ENCODE data around the gene ATP6V1A. TPM values are rescaled to one million over a fixed set of nuclear protein-coding genes. Genes with fewer than 3 reads are reported as not detected.

Gene ATP6V1A
- total and polyA plus RNA-seq, 2 of the 13 experiments (the other 11 are each of a cell fraction or from before 2014, with no cell fraction given) = 23.4 to 95.1 TPM

- TF ChIP-seq KIAA2018 (CRISPR knock-in tag; IDR thresholded peaks at IDR 0.05; ENCODE audit: borderline replicate concordance) = no peak
- TF ChIP-seq ZBTB44 (CRISPR knock-in tag; IDR thresholded peaks at IDR 0.05) = no peak
- TF ChIP-seq ZNF180 (CRISPR knock-in tag; IDR thresholded peaks at IDR 0.05; ENCODE audit: borderline replicate concordance, low read depth) = no peak
- peak; percentile 74; the same call in 1 of the 2 replicates for TF ChIP-seq ZNF225 (CRISPR knock-in tag; IDR thresholded peaks at IDR 0.05)
- TF ChIP-seq GZF1 (CRISPR knock-in tag; IDR thresholded peaks at IDR 0.05) = peak; percentile 53; the same call in 1 of the 2 replicates
- TF ChIP-seq ZFP91 (CRISPR knock-in tag; IDR thresholded peaks at IDR 0.05; ENCODE audit: borderline replicate concordance) = peak; percentile 81
- 0 out of 2 replicates have a peak, but pooled peaks have one; percentile 26 for TF ChIP-seq ZNF121 (CRISPR knock-in tag; IDR thresholded peaks at IDR 0.05)
- TF ChIP-seq RFXANK (CRISPR knock-in tag; IDR thresholded peaks at IDR 0.05) = no peak
- TF ChIP-seq MXD1 (CRISPR knock-in tag; IDR thresholded peaks at IDR 0.05) = peak; percentile 88
- TF ChIP-seq ZFAT (CRISPR knock-in tag; conservative IDR thresholded peaks at IDR 0.05) = no peak
- TF ChIP-seq TP53 (CRISPR knock-in tag; conservative IDR thresholded peaks at IDR 0.05) = no peak
- no peak for TF ChIP-seq RARG (CRISPR knock-in tag; IDR thresholded peaks at IDR 0.05; ENCODE audit: low read depth)
- no peak for TF ChIP-seq ELF4 (CRISPR knock-in tag; IDR thresholded peaks at IDR 0.05; ENCODE audit: borderline replicate concordance)
- peak; percentile 24; the same call in 1 of the 2 replicates for TF ChIP-seq KDM4B (CRISPR knock-in tag; IDR thresholded peaks at IDR 0.05)
- TF ChIP-seq ZSCAN30 (CRISPR knock-in tag; IDR thresholded peaks at IDR 0.05) = no peak
- no peak for TF ChIP-seq ZNF251 (CRISPR knock-in tag; IDR thresholded peaks at IDR 0.05)
- TF ChIP-seq RFX5 (IDR thresholded peaks at IDR 0.05; ENCODE audit: low read depth, low read length) = no peak; the same call in 1 of the 2 replicates
Measured at GRCh38 chr3:113745756-113746547, 883 bp upstream of the ATP6V1A start, which contains the start of gene NAA50 (continued).
